SK-N-SH treated with all-trans-retinoic acid at 6 μM for 48 hours (cell line): Measurements from ENCODE around the gene GNA14.

ENCODE experiments used
- ATAC-seq: fragments of 200-7000 bp; cut with Tn5 transposase; 3 replicates; pipeline ENCODE4 v1.9.1; 2020; ENCODE audit warnings: mild to moderate bottlenecking, moderate library complexity
- ARNTL ChIP-seq: fragments of 450-650 bp; formaldehyde crosslinking; IDR thresholded peaks from 2 replicates; pipeline ENCODE4 v1.5.0; 2020; ENCODE audit warnings: low read depth, mild to moderate bottlenecking, moderate library complexity, borderline replicate concordance
- BACH2 ChIP-seq: fragments of 250-450 bp; sonication (Bioruptor Pico); IDR thresholded peaks from 2 replicates; pipeline ENCODE4 v1.9.0; 2021; ENCODE audit warnings: mild to moderate bottlenecking, borderline replicate concordance
- CREB5 ChIP-seq: fragments of 250-450 bp; sonication (Bioruptor Pico); IDR thresholded peaks from 2 replicates; pipeline ENCODE4 v1.5.1; 2020; ENCODE audit warnings: low read depth, mild to moderate bottlenecking, moderate library complexity
- CSDC2 ChIP-seq: fragments of 250-450 bp; sonication (Bioruptor Pico); IDR thresholded peaks from 2 replicates; pipeline ENCODE4 v1.5.0; 2020; ENCODE audit warnings: mild to moderate bottlenecking, moderate library complexity
- ESRRG ChIP-seq: fragments of 250-450 bp; sonication (Bioruptor Pico); IDR thresholded peaks from 2 replicates; pipeline ENCODE4 v1.6.1; 2021; ENCODE audit warnings: mild to moderate bottlenecking
- GLIS3 ChIP-seq: fragments of 250-450 bp; sonication (Bioruptor Pico); IDR thresholded peaks from 2 replicates; pipeline ENCODE4 v1.5.0; 2020; ENCODE audit warnings: mild to moderate bottlenecking, moderate library complexity
- ISL1 ChIP-seq: fragments of 250-450 bp; sonication (Bioruptor Pico); IDR thresholded peaks from 2 replicates; pipeline ENCODE4 v2.1.2; 2022; ENCODE audit warnings: mild to moderate bottlenecking, moderate library complexity
- OSR1 ChIP-seq: fragments of 250-450 bp; sonication (Bioruptor Pico); IDR thresholded peaks from 2 replicates; pipeline ENCODE4 v1.8.0; 2022; ENCODE audit warnings: moderate library complexity, mild to moderate bottlenecking, inconsistent platforms
- PATZ1 ChIP-seq: fragments of 250-450 bp; sonication (Bioruptor Pico); IDR thresholded peaks from 2 replicates; pipeline ENCODE4 v1.8.0; 2020; ENCODE audit warnings: mild to moderate bottlenecking, moderate library complexity, borderline replicate concordance
- POU6F1 ChIP-seq: fragments of 250-450 bp; sonication (Bioruptor Pico); IDR thresholded peaks from 2 replicates; pipeline ENCODE4 v1.8.0; 2021; ENCODE audit warnings: low read depth, mild to moderate bottlenecking, moderate library complexity, borderline replicate concordance
- PPARA ChIP-seq: fragments of 250-450 bp; sonication (Bioruptor Pico); IDR thresholded peaks from 2 replicates; pipeline ENCODE4 v1.5.0; 2020; ENCODE audit warnings: mild to moderate bottlenecking, borderline replicate concordance
- RARB ChIP-seq: fragments of 250-450 bp; sonication (Bioruptor Pico); IDR thresholded peaks from 2 replicates; pipeline ENCODE4 v1.8.0; 2021; ENCODE audit warnings: mild to moderate bottlenecking, moderate library complexity
- SNAI2 ChIP-seq: fragments of 250-450 bp; sonication (Bioruptor Pico); IDR thresholded peaks from 2 replicates; pipeline ENCODE4 v1.5.0; 2020; ENCODE audit warnings: mild to moderate bottlenecking, moderate library complexity
- TCF4 ChIP-seq: fragments of 250-450 bp; sonication (Bioruptor Pico); IDR thresholded peaks from 2 replicates; pipeline ENCODE4 v1.8.0; 2021; ENCODE audit warnings: mild to moderate bottlenecking, moderate library complexity, borderline replicate concordance
- TOX ChIP-seq: fragments of 250-450 bp; sonication (Bioruptor Pico); IDR thresholded peaks from 2 replicates; pipeline ENCODE4 v1.8.0; 2021; ENCODE audit warnings: mild to moderate bottlenecking, moderate library complexity, borderline replicate concordance
- TSHZ2 ChIP-seq: fragments of 250-450 bp; sonication (Bioruptor Pico); IDR thresholded peaks from 2 replicates; pipeline ENCODE4 v1.5.0; 2020; ENCODE audit warnings: mild to moderate bottlenecking, moderate library complexity
- ZC3H10 ChIP-seq: fragments of 250-450 bp; sonication (Bioruptor Pico); IDR thresholded peaks from 2 replicates; pipeline ENCODE4 v1.5.1; 2021; ENCODE audit warnings: mild to moderate bottlenecking, moderate library complexity
- ZFP3 ChIP-seq: fragments of 250-450 bp; sonication (Bioruptor Pico); IDR thresholded peaks from 2 replicates; pipeline ENCODE4 v1.5.0; 2020; ENCODE audit warnings: mild to moderate bottlenecking, moderate library complexity
- ZFP30 ChIP-seq: fragments of 450-650 bp; formaldehyde crosslinking; IDR thresholded peaks from 2 replicates; pipeline ENCODE4 v1.5.0; 2022; ENCODE audit warnings: mild to moderate bottlenecking, moderate library complexity
- ZNF565 ChIP-seq: fragments of 450-650 bp; formaldehyde crosslinking; conservative IDR thresholded peaks from 2 replicates; pipeline ENCODE4 v1.5.0; 2020; ENCODE audit warnings: low read depth, mild to moderate bottlenecking, moderate library complexity
- ZNF70 ChIP-seq: fragments of 450-650 bp; formaldehyde crosslinking; IDR thresholded peaks from 2 replicates; pipeline ENCODE4 v1.5.0; 2020; ENCODE audit warnings: mild to moderate bottlenecking, moderate library complexity
- ZNF8 ChIP-seq: fragments of 450-650 bp; formaldehyde crosslinking; IDR thresholded peaks from 2 replicates; pipeline ENCODE4 v1.5.0; 2020; ENCODE audit warnings: mild to moderate bottlenecking, moderate library complexity

Gene GNA14

DNA sequence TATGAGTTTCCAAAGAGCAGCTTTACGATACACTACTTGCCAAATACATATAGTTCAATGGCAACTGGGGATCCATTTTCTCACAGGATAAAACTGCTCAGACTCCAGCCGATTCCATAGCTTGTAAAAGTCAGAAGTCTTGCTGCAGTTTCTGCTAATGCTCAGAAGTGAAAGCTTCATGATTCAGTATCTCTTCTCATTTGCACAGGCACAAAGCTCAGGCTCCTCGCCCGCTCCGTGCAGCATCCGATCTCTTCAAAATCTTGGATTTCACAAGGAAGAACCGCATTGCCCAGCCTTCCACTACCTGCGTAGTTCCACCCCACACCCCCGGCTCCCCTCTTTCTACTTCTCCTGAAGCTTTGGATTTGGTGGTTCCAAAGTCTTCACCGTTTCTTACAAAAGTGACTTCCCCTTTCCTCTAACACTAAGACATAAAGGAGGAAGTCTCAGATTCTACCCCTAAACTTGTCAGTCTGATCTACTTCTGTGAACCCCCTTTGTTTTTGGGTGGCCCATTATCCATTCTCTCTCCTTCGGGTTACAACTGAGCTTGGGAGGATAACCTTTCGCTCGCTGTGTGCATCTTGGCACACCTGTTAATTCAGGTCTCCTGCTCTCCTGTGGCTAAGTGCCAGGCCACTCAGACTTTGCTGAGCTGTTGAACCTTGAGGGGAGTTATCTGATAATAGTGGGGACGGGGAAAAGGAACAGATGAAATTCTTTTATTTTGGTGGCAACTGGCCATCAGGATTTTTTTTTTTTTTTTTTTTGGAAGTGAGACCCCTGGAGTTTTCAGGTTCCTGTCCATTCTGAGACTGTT lies 194.1 kb downstream of the GNA14 start:
- no peak for TF ChIP-seq TOX (CRISPR knock-in tag)
- TF ChIP-seq ESRRG (CRISPR knock-in tag), result no peak
- TF ChIP-seq ZFP30, result no peak
- no peak for TF ChIP-seq TCF4 (CRISPR knock-in tag)
- TF ChIP-seq BACH2, result no peak
- TF ChIP-seq RARB (CRISPR knock-in tag), result no peak
- no peak for TF ChIP-seq PPARA (CRISPR knock-in tag)
- TF ChIP-seq ZFP3 (CRISPR knock-in tag), result no peak
- TF ChIP-seq ISL1, result no peak
- TF ChIP-seq ARNTL (CRISPR knock-in tag), result no peak
- ATAC-seq, result no peak

GRCh38 chr9:77451507-77451906 lies 196.6 kb downstream of the GNA14 start:
- TF ChIP-seq ZNF8 (CRISPR knock-in tag), result no peak
- TF ChIP-seq ZNF70 (CRISPR knock-in tag), result no peak
- no peak for TF ChIP-seq CREB5
- no peak for TF ChIP-seq ESRRG (CRISPR knock-in tag)
- no peak for TF ChIP-seq TOX (CRISPR knock-in tag)
- TF ChIP-seq TCF4 (CRISPR knock-in tag), result no peak
- no peak for TF ChIP-seq GLIS3 (CRISPR knock-in tag)
- TF ChIP-seq POU6F1 (CRISPR knock-in tag), result no peak
- TF ChIP-seq PATZ1 (CRISPR knock-in tag), result no peak
- TF ChIP-seq RARB (CRISPR knock-in tag), result no peak
- TF ChIP-seq ZNF565 (CRISPR knock-in tag), result no peak
- no peak for TF ChIP-seq ZFP3 (CRISPR knock-in tag)
- no peak for ATAC-seq

GRCh38 chr9:77450085-77450475 lies 198.0 kb downstream of the GNA14 start:
- no peak for ATAC-seq

More at GRCh38 chr9:77450085-77450475, 198.0 kb downstream of the GNA14 start:
- TF ChIP-seq ZNF8 (CRISPR knock-in tag) (no peak), CREB5 (no peak), ESRRG (CRISPR knock-in tag) (no peak), CSDC2 (CRISPR knock-in tag) (no peak), ISL1 (no peak), OSR1 (CRISPR knock-in tag) (no peak), RARB (CRISPR knock-in tag) (no peak), SNAI2 (CRISPR knock-in tag) (no peak), ZC3H10 (CRISPR knock-in tag) (no peak), ZNF70 (CRISPR knock-in tag) (no peak), TOX (CRISPR knock-in tag) (no peak), TSHZ2 (CRISPR knock-in tag) (no peak), PATZ1 (CRISPR knock-in tag) (no peak), ZNF565 (CRISPR knock-in tag) (no peak), ARNTL (CRISPR knock-in tag) (no peak), ZFP30 (no peak), GLIS3 (CRISPR knock-in tag) (no peak), BACH2 (no peak), POU6F1 (CRISPR knock-in tag) (no peak)
